Stimulated activated CD8-positive, alpha-beta memory T cell treated with anti-CD3 and anti-CD28 coated beads, Interleukin-4, amount 100 ng/mL, for 4 hours (primary cell): ENCODE results near the gene SORCS2.

Experiments used
- DNase-seq, 2 donors: peaks; one replicate each; pipeline ENCODE4 v3.0.0-alpha.2; 2020; ENCODE audit warnings: low read depth in 2 of 2, low spot score in 1 of 2

The SORCS2 gene

GRCh38 chr4:7185487-7186030 is 6.8 kb upstream of the SORCS2 start:
- no peak for DNase-seq

GRCh38 chr4:7186031-7186430 is 6.3 kb upstream of the SORCS2 start:
- no peak for DNase-seq

GRCh38 chr4:7186516-7187167 is 5.7 kb upstream of the SORCS2 start:
- DNase-seq: no peak

- no peak for DNase-seq
Observed at GRCh38 chr4:7187168-7187535, 5.2 kb upstream of the SORCS2 start.

GRCh38 chr4:7187691-7188090 is 4.6 kb upstream of the SORCS2 start:
- no peak for DNase-seq

GRCh38 chr4:7189066-7189465 is 3.3 kb upstream of the SORCS2 start:
- DNase-seq: no peak

GRCh38 chr4:7189475-7190277 is 2.7 kb upstream of the SORCS2 start:
- DNase-seq: no peak

GRCh38 chr4:7190278-7190594 is 2.1 kb upstream of the SORCS2 start:
- DNase-seq: no peak

GRCh38 chr4:7190691-7191545 is 1.4 kb upstream of the SORCS2 start:
- no peak for DNase-seq

- no peak for DNase-seq
Observed at GRCh38 chr4:7191546-7192251, 639 bp upstream of the SORCS2 start.

GRCh38 chr4:7193030-7193958 is 956 bp downstream of the SORCS2 start:
- no peak for DNase-seq

GRCh38 chr4:7194251-7195140 is 2.2 kb downstream of the SORCS2 start:
- DNase-seq: no peak

GRCh38 chr4:7195141-7195515 is 2.8 kb downstream of the SORCS2 start:
- DNase-seq: no peak

- no peak for DNase-seq
Observed at GRCh38 chr4:7195546-7196287, 3.4 kb downstream of the SORCS2 start.

GRCh38 chr4:7196288-7196651 is 3.9 kb downstream of the SORCS2 start:
- DNase-seq: no peak

GRCh38 chr4:7196736-7197135 is 4.4 kb downstream of the SORCS2 start:
- no peak for DNase-seq

GRCh38 chr4:7197910-7198309 is 5.6 kb downstream of the SORCS2 start:
- no peak for DNase-seq

- no peak for DNase-seq
Observed at GRCh38 chr4:7198440-7199128, 6.2 kb downstream of the SORCS2 start.
